Measurements from ENCODE around the gene GP1BA.

GRCh38 chr17:4931963-4932362 is at the start of gene GP1BA:
- TF ChIP-seq, protein P1, sequence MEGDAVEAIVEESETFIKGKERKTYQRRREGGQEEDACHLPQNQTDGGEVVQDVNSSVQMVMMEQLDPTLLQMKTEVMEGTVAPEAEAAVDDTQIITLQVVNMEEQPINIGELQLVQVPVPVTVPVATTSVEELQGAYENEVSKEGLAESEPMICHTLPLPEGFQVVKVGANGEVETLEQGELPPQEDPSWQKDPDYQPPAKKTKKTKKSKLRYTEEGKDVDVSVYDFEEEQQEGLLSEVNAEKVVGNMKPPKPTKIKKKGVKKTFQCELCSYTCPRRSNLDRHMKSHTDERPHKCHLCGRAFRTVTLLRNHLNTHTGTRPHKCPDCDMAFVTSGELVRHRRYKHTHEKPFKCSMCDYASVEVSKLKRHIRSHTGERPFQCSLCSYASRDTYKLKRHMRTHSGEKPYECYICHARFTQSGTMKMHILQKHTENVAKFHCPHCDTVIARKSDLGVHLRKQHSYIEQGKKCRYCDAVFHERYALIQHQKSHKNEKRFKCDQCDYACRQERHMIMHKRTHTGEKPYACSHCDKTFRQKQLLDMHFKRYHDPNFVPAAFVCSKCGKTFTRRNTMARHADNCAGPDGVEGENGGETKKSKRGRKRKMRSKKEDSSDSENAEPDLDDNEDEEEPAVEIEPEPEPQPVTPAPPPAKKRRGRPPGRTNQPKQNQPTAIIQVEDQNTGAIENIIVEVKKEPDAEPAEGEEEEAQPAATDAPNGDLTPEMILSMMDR (conservative IDR thresholded peaks at IDR 0.05; ENCODE audit: low read depth in 2 of 2): no peak
- no peak for TF ChIP-seq POLR2AphosphoS5 (IDR thresholded peaks at IDR 0.05; ENCODE audit: low read depth)
- TF ChIP-seq CREB1 (CRISPR knock-in tag; IDR thresholded peaks at IDR 0.05; ENCODE audit: low read depth): no peak
- TF ChIP-seq EZH2 (IDR thresholded peaks at IDR 0.05; ENCODE audit: low read depth, unreplicated experiment): no peak
- no peak for TF ChIP-seq REST (IDR thresholded peaks at IDR 0.05; ENCODE audit: unreplicated experiment)
- TF ChIP-seq JUNB (IDR thresholded peaks at IDR 0.05; ENCODE audit: unreplicated experiment): no peak
- TF ChIP-seq EZH2phosphoT487 (IDR thresholded peaks at IDR 0.05; ENCODE audit: unreplicated experiment): no peak
- TF ChIP-seq NANOG (IDR thresholded peaks at IDR 0.05; ENCODE audit: borderline replicate concordance): no peak
- no peak for TF ChIP-seq STAT1 (IDR thresholded peaks at IDR 0.05; ENCODE audit: unreplicated experiment)
- TF ChIP-seq, protein P2, sequence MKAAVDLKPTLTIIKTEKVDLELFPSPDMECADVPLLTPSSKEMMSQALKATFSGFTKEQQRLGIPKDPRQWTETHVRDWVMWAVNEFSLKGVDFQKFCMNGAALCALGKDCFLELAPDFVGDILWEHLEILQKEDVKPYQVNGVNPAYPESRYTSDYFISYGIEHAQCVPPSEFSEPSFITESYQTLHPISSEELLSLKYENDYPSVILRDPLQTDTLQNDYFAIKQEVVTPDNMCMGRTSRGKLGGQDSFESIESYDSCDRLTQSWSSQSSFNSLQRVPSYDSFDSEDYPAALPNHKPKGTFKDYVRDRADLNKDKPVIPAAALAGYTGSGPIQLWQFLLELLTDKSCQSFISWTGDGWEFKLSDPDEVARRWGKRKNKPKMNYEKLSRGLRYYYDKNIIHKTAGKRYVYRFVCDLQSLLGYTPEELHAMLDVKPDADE (IDR thresholded peaks at IDR 0.05): no peak
